HG02588 (cell line): ENCODE measurements around the gene ASMTL.

Experiments
- ATAC-seq: cut with Tn5 transposase; IDR thresholded peaks from one replicate; pipeline ENCODE4 v1.9.1; 2021; ENCODE audit warnings: mild to moderate bottlenecking, moderate library complexity; ENCODE audit not compliant: unreplicated experiment

The ASMTL gene

GRCh38 chrX:1355131-1356046 is 97.3 kb downstream of the ASMTL start:
- ATAC-seq, result no peak

GRCh38 chrX:1354036-1355019 is 98.4 kb downstream of the ASMTL start:
- no peak for ATAC-seq
